GM18870 (cell line): ENCODE data around the gene SDK2.

Experiments
- ATAC-seq: cut with Tn5 transposase; IDR thresholded peaks from one replicate; pipeline ENCODE4 v1.9.1; 2021; ENCODE audit warnings: moderate library complexity; ENCODE audit not compliant: unreplicated experiment

Gene SDK2, protein sequence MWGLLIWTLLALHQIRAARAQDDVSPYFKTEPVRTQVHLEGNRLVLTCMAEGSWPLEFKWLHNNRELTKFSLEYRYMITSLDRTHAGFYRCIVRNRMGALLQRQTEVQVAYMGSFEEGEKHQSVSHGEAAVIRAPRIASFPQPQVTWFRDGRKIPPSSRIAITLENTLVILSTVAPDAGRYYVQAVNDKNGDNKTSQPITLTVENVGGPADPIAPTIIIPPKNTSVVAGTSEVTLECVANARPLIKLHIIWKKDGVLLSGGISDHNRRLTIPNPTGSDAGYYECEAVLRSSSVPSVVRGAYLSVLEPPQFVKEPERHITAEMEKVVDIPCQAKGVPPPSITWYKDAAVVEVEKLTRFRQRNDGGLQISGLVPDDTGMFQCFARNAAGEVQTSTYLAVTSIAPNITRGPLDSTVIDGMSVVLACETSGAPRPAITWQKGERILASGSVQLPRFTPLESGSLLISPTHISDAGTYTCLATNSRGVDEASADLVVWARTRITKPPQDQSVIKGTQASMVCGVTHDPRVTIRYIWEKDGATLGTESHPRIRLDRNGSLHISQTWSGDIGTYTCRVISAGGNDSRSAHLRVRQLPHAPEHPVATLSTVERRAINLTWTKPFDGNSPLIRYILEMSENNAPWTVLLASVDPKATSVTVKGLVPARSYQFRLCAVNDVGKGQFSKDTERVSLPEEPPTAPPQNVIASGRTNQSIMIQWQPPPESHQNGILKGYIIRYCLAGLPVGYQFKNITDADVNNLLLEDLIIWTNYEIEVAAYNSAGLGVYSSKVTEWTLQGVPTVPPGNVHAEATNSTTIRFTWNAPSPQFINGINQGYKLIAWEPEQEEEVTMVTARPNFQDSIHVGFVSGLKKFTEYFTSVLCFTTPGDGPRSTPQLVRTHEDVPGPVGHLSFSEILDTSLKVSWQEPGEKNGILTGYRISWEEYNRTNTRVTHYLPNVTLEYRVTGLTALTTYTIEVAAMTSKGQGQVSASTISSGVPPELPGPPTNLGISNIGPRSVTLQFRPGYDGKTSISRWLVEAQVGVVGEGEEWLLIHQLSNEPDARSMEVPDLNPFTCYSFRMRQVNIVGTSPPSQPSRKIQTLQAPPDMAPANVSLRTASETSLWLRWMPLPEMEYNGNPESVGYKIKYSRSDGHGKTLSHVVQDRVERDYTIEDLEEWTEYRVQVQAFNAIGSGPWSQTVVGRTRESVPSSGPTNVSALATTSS (N-terminal part only)

DNA sequence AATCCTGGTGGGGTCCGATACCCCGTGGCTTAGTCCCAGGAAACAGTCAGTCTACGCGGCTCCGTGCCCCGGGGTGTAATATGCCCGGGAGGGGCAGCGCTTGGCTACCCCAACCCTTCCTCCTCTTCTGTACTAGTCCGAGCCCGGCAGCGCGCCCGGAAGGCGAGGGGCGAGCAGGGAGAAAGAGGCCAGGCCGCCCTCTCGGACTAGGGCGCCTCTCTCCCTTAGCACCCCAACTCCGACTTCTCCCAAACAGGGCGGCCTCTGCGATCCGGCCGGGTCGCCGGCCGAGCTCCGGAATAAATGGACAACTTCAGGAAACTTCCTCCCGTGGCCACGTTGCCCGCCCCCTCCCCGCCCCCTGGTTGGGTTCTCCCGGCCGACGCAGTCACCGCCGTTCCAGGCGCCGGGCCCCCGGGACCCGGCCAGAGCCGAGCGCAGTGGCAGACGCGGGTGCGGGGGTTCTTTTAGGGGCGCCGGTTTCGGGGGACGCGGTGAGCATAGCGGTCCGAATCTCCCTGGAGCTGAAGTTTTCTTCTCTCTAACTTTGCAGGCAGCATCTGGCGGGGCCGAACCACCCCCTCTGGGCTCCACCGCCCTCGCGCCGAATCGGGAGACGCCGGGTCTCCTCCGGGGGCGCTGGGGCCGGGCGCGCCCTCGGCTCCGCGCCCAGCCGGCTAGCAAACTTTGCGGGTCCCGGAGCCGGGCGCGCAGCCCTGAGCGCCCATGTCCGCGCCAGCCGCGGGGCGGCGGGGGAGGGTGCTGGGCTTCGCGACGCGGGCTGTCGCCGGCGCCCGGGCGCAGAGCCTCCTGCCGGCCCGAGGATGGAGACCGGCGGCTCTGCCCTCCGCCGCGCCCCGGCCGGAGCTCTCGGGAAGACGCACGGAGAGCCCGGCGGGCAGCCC, at the start of gene SDK2:
Gene SDK2 (minus strand): TSS at position 301 of the 905 bp plus-strand sequence. CDS start 357 bp downstream, outside the sequence.
- ATAC-seq: no peak

DNA sequence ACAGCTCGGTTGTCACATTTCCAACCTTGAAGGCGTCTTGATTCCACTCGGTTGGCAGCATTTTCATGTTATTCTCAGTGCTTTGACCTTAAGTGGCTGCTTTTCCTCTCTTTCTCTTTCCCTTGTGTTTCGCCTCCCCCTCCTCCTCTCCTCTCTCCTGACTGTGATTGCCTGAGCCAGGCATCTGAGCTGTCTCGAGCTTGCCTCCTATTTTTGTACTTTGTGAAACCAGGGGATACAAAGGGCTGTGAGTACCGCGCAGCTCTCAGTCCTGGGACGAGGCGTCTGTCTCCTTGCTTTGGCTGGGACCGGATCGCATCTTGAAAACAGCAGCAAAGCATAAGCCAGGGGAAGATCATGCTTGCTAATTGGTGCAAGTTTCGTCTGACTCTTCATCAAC, 48.8 kb upstream of the SDK2 start:
- no peak for ATAC-seq

DNA sequence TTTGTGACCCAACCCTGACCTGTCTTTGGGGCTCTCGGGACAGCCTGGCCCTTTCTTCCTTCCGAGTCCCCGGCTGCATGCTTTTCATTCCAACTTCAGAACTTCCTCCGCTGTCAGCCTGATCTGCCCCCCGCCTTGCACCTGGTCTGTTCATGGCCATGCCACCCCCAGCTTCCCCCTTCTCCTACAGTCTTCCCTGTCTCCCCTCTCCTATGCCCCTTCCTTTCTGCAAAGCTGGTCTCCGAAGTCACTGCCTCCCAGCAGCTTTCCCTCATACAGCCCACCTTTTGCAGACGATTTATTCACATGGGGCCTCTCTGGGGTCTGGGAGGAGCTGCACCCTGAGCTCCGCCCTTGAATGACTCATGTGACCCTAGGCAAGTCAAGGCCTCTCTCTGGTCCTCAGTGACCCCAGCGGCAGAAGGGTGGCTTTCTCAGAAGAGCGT, 47.1 kb upstream of the SDK2 start:
- ATAC-seq: no peak

DNA sequence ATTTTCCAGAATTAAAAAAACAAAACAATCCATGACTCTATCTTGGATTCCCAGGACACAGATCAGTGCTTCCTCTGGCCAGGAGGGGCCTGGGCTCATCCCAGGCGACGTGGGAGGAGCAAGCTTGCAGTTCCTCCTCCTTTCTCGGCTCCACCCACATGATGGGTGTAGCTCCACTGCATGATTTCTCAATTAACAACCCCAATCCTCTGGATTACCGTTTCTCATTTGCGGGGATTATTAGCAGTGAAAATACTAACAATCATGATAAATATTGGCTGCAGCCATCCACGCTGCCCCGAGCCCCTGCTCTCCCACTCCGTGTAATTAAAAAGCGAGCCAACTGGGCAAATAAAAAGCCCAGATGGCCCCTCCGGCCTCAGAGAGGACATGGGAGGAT, 46.4 kb upstream of the SDK2 start:
- no peak for ATAC-seq

DNA sequence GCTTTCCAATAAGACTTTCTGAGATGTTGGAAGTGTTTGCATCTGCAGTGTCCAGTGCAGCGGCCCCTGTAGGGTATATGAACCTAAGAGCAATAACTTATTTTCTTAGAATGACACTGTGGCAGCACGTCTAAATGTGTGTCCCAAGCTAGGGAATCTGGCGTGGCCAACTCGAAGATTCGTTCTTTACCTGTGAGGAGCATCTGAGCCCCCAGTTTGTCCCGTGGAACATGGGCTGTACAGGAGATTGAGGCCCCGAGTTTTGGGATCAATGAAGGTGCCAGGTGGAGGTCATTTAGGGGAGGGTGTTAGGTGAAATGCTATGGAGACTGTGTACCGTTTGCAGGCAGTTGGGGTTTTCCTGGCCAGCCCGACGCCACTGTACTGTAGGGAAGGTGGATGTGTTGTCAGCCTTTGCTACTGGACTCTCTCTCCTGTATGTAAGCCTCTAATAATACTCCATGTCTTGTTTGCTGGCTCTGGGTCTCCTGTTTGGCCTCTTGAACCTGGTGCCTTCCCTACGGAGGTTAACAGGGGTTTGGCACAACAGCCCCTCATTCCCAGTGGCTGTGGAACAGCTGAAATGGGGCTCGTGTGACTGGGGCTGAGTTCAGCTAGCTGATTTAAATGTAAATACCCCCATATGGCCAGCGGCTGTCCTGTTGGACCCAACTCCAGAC, 45.5 kb upstream of the SDK2 start:
- no peak for ATAC-seq

DNA sequence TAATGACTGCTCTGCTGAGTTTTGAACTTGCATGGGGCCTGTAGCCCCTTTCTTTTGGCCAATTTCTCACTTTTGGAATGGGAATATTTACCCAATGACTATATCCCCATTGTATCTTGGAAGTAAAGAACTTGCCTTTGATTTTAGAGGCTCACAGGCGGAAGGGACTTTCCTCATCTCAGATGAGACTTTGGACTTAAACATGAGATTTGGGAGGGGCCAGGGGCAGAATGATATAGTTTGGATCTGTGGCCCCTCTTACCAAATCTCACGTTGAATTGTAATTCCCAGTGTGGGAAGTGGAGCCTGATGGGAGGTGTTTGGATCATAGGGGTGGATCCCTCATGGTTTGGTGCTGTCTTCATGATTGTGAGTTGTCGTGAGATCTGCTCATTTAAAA, 42.7 kb upstream of the SDK2 start:
- ATAC-seq: no peak

DNA sequence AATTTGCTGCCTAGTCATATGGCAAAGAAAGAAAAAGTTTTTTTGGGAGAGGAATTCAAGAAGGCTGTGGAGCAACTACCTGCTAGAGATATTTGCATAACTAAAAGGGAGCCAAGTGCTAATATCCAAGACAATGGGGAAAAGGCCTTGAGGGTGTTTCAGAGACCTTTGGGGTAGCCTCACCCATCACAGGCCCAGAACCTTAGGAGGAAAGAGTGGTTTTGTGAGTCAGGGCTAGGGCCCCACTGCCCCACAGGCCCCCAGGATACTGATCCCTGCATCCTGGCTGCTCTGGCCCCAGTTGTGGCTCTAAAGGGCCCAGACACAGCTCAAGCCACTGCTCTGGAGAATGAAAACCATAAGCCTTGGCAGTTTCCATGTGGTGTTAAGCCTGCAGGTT, 41.9 kb upstream of the SDK2 start:
- ATAC-seq: no peak

DNA sequence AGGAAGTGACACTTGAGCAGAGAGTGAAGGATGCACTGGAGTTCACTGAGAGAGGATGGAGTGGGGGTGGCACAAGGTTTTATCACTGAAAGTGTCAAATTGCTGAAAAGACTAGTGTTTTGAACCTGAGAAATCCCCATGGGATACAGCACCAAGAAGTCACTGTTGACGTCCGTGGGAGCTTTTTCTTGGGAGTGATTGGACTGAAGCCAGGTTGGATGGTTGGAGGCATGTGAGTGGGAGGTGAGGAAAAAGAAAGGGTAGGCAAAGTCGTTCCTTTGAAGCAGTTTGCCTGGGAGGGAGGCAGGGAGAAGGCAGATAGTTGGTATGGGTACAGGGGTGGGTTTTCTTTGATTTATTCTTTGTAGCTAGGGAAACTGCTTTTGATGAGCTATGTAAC, 39.9 kb upstream of the SDK2 start:
- ATAC-seq: no peak

DNA sequence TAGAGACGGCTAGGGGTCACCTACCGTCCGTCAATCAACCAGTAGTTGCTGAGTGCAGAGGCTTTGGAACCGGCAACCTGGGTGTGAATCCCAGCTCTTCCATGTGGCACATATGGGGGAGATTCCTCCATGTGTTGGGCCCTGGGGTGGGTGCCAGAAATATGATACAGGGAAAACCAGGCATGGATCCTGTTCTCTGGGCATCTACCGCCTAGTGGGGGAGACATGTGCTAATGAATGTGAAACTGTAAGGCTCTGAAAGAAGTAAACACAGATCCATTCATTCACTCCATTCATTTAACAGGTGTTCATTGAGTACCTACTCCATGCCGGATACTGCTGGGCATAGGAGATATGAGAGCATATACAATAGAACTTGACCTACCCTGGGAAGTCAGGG, 39.5 kb upstream of the SDK2 start:
- ATAC-seq: no peak

DNA sequence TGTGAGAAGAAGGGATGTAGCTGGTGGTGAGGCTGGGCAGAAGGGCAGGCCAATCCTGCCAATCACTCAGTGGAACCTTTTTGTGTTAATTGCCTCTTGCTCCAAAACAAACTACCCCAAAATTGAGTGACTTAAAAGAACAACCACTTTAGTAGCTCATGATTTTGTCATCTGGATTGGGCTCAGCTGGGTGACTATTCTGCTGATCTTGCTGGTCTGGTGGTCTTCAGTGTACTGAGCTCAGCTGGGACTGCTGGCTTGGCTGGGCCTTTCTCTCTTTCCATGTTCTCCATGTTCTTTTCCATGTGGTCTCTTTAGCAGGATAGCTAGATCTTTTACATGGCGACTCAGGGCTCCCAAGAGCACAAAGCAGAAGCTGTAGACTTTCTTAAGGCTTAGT, 37.7 kb upstream of the SDK2 start:
- ATAC-seq: no peak

DNA sequence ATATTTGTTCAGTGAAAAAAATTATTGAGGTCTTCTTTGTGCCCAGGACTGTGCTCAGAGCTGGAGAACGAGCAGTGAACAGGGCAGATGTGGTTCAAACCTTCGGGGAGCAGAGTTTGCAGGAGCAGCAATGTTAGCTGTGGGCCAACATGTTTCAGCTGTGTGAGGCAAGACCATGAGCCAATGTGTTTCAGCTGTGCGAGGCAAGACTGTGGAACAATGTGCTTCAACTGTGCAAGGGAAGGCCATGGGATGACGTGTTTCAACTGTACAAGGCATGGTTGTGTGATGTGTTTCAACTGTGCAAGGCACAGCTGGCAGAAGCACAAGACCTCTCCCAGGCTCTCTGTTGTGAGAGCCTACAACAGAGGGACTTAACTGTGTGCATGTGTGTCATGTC, 35.2 kb upstream of the SDK2 start:
- no peak for ATAC-seq

DNA sequence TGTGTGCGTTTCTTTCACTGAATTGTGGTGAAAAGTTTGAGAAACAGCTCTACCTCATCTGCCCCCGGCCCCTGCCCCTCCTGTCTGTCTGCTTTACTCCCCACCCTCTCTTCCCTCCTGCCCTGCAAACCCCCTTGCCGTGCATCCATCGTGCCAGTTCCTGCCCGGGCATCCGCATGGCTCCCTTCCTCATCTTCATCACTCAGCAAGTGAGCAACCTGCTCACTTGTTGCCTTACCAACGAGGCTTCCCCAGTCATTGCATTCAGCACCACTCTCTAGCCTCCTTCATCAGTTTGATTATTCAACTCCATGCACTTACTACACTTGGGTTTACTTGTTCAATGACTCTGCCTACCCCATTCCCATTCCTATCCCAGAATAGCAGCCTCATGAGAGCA, 34.8 kb upstream of the SDK2 start:
- no peak for ATAC-seq

DNA sequence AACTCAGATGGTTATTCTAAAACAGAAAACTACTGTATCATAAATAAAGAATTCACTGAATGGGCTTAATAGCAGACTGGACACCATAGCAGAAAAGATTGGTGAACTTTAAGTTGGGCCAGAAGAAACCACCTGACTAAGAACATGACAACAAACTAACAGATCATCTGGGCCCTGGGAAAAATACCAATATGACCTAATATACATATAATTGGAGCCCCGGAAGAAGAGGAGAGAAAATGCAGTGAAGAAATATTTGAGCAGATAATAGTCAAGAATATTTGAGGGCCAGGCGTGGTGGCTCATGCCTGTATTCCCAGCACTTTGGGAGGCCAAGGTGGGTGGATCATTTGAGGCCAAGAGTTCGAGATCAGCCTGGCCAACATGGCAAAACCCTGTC, 25.5 kb upstream of the SDK2 start:
- no peak for ATAC-seq

DNA sequence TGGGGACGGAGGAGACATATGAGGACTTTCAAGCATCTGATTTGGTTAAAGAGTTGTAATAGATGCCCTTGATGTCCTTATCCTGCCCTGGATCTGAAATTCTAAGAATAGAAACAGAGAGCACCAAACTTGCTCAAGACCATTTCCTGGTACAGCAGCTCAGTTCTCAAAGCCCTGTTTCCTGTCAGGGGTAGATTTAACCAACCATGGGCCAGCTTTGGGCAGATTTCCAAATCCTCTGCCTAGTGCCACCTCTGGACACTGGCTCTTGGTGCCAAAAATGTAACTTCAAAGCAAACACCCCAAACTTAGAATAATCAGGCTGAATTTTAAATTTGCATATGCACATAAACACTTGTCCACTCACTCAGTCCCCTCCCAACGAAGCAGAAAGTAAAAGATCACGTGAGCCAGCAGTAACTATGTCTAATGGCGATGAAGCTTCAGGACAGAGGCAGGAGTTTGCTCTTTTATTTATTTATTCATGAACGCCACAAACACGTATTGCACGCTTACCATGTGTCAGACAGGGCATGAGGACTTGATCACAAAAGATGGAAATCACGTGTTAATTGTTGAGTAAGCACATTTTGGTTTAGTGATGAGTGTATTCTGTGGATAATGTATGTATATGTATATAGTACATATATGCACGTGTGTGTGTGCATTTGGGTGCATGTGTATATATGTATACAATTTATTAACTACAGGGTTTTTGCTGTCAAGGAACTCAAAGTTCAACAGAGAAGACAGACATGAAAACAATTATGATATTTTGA, 23.1 kb upstream of the SDK2 start:
- no peak for ATAC-seq

DNA sequence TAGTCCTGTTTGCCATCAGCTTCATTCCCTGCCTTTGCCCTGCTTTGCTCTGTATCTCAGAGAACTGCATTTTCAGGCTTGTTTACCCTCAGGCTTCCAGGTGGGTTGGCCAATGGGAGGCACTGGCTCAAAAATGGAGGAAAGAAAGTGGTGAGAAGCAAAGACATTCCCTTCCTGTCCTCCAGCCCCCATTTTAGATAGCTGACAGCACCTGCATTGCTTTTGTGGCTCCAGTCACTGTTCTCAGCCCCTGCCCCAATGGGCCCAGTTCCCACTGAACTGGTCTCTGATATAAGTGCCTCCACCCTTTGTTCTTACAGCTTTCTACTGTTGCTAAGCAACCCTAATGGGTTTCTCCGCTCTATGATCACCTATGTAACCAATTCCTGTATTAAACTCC, 19.4 kb upstream of the SDK2 start:
- no peak for ATAC-seq

DNA sequence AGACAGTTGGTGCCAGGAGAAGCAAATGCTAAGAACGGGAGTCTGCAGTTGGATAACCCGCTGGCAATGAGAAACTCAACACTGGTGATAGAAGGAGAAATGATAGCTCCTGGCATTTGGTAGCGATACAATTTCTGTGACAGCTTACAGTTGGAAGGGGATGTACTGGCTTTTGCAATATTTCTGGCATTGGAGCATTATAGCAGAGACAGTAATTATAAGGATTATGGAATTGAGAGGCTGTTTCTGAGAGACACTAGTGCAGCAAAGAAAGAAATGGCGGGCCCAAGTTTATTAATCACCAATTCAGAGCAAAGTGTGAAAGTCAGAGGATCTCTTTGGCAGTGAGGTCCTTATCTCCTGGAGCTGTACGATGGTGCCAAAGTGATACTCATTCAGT, 16.1 kb upstream of the SDK2 start:
- no peak for ATAC-seq

DNA sequence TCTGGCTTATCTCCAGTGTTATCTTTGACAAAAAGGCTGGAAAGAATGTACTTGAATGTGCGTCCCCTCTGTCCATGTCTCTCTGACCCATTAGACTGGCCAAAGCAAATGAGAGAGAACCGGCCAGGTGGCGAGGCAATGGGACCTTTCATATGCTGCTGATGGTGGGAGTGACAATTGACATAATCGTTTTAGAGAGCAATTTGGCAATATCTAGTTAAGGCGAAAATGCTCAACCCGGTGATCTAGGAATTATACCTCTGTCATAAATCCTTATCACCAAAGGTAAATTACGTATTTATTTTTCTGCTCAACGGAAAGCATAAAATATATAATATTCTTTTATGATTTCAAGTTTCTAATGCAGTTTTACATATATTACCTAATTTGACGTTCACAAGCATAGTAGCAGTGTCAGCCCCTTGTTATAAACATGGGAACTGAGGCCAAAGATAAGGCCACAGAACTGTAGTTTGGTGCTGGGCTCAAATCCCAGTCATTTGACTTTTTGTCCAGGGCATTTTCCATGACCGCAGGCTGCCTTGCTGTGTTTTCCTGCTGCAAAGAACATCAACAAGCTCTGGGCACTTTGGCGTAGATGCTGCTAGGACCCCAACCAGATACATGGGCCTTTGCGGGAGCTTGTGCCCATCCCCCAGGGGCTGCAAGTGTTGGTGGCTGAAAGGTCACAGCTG, 14.7 kb upstream of the SDK2 start:
- no peak for ATAC-seq

DNA sequence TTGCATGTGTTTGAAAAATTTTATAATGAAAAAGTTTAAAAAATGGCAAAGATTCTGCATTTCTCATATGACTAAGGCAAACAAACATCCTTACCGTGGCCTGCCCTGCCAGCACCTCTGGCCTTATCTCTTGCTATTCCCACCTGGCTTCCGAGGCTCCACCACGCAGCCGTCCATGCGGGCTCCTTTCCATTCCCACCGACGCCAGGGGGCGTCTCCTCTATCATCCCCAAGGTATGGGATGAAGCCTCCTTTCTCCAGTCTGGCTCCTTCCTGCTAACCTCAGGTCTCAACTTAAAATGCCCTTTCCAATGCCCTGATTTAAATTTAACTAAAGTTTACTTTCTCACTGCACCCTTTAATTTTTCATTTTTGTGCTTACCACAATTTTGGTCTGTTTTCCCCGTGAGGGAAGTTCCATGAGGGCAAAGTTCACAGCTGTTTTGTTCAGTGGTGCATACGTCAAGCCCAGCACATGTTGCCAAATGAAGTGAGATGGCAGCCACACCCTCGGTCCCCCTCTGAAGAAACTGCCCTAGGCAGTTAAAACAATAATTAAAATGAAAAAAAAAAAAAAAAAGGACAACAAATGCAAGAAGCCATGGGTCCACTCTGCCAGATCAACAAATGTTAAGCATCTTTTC, 13.3 kb upstream of the SDK2 start:
- no peak for ATAC-seq
